GM18520 (cell line): ENCODE data around the gene POC1A.
"Not testable (repeated sequence)": the region's sequence is repeated elsewhere in the genome, so short reads cannot be mapped to it uniquely, and the experiment has no call there.

ENCODE experiments used
- ATAC-seq: cut with Tn5 transposase; IDR thresholded peaks from one replicate; pipeline ENCODE4 v1.9.1; 2021; ENCODE audit not compliant: unreplicated experiment

Gene POC1A

DNA sequence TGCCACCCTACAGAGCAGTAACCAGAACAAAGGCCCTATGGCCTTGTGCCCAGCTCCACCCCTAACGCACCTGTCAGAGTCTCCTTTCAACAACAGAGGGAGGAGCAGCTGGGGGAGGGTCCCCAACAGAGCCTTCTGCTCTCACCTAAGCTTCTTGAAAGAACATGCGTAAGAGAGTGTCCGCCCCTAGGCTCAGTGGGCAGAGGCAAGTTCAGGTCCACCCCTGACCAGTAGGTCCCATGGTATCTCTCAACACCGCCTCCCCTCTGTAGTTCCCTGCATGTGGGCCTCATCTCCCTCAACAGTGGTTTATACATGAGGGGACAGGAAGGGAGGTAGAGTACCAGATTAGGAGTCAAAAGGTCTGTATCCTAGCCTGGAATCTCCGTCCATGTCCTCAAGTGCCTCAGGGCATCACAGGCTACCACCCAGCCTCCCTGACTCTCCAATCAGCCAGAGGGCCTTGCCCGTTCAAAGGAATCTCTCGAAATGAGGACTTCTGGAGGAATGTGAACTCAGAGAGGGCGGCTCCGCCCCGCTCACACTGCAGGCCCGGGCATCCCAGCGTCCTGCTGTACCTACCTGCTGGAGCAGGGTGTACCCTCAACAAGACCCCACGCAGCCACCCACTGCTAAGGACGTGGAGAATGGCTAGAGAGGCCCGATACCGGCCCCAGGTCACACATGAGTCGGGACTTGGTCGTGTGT is 680 bp downstream of the POC1A start:
- no peak for ATAC-seq

DNA sequence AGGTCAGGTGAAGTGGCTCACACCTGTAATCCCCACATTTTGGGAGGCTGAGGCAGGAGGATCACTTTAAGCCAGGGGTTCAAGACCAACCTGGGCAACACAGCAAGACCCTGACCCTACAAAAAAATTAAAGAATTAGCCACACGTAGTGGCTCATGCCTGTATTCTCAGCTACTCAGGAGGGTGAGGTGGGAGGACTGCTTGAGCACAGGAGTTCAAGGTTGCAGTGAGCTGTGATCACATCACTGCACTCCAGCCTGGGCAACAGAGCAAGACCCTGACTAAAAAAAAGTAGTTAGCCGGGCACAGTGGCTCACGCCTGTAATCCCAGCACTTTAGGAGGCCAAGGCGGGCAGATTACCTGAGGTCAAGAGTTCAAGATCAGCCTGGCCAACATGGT is 2.2 kb downstream of the POC1A start:
- not testable (repeated sequence) for ATAC-seq

DNA sequence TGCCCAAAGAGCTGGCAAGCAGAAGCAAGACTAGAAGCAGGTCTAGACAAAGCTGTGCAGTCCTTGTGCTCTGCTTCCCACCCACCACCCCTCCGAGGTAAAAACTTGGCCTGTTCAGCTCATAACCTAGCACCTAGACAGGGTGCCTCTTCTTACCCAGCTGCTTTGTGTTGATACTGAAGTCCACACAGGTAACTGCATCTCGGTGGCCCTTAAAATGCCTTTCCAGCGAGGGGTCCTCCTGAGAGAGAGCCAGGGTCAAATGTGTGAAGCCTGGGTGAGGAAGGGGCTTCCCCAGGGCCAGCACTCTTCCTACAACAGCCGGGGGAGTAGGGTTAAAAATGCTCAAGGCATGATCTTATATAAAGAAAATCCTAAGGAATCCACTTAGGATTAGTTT is 3.4 kb downstream of the POC1A start:
- no peak for ATAC-seq

DNA sequence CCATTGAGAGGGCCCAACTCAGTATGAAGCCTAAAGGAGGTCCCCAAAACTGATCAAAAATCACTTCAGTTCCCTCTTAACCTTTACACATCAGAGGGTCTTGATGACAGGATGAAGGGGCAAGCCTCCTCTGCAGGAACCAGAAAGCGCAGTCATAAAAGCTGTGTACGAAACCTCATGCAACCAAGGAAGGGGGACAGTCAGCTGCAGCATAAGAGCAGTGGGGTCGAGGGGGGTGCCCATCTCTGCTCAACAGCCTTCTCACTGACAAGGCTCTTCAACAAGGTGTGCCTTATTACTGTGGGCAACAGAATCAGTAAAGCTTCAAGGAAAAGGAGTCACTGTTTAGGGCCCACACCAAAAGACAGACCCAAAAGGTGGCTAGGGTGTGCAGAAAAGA is 3.9 kb downstream of the POC1A start:
- no peak for ATAC-seq

DNA sequence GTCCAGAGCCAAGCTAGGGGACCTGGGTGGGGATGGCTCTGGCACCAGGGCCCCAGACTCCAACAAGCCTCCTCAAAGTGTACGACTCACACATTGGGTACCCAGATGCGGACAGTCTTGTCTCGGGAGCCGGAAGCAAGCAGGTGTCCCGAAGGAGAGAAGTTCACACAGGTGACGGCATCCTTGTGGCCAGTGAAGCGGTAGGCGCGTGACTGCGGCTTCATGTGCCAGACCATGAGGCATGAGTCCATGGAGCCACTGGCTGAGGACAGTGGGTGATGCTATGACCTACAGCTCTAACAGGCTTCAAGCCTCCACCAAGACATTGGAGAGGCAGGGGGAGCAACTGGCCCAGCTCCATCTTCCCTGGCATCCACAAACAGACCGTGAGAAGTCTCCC is 4.5 kb downstream of the POC1A start:
- ATAC-seq = no peak

DNA sequence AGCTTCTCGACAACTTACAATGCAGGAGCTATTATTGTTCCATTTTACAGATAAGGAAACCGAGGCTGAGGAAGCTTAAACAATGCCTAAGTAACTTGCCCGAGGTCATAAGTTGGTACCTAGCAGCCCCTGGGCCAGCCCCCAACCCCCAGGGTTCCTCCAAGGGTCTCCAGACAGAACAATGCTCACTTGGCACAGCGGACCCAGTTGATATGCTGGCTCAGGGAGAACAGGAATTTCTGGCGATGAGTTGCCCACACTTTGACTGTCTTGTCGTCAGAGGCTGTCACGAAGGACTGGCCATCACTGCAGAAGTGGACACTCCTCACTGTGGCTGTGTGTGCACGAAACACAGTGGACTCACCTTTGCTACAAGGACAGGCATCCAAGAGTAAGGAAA is 5.2 kb downstream of the POC1A start:
- no peak for ATAC-seq

DNA sequence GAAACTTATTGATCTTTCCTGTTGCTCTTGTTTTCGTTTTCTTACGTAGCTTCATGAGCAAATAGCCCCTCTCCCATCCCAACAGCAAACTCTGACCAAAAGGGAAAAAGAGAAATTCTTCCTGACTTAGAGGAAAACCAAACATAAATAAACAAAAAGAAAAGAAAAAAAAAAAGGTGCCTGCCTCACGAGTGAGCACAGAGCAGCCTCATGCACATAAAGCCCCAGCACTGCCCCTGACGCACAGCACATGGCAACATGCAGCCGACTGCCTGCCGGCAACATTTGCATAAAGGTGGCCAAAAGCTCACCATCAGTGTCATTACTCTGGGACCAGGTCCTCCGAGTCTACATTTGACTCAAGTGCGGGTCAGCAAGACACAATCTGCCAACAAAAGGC is 6.4 kb downstream of the POC1A start:
- ATAC-seq = no peak

DNA sequence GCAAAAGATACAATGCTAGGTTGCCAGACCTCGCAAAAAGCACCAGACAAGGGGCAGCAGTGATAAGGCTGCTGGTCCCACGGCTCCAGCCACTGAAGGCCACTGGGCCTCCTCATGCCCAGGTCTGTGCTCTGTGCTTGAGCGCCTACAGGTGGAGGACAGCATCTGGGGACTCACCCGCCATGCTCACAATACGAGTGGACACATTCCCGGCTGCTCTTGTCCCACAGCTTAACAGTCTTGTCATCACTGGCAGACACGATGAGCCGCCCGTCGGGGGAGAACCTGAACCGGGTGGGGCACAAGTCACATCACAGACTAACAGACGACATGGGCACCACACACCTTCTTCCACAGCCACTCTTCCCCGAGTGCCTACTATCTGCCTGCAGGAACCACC is 7.4 kb downstream of the POC1A start:
- no peak for ATAC-seq

DNA sequence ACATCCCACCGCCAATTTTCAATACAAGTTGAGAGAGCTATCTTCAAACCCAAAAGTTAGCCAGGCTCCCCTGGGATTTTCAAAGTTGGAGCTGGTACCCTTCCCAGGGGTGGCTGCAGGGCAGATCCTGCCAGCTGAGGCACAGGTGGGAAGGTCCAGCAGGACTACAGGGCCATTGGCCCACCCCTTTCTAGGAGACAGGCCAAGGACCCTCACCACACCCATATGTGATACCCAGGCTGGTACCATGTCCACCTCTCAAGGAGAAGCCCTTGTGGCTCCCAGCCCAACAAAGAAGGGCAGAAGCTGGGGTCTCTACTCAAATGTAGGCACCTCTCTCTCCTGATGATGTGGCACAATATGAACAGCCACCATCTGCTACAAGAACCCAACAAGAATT is 8.0 kb downstream of the POC1A start:
- ATAC-seq = no peak

DNA sequence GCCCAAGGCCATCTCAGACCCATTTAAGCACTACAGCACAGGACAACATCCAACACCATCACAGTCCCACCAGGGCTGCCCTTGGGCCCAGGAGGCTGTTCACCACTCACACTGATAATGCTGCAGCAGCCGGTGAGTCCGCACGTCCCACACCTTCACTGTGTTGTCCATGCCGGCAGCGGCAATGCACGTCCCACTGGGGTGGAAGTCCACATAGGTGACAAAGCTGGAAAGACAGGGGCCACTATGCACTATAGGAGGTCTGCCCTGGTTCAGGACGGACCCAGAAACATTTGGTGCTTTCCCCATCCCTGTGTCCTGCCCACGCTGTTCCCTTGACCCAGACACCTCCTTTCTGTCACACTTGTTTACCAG is 8.5 kb downstream of the POC1A start:
- ATAC-seq = no peak

DNA sequence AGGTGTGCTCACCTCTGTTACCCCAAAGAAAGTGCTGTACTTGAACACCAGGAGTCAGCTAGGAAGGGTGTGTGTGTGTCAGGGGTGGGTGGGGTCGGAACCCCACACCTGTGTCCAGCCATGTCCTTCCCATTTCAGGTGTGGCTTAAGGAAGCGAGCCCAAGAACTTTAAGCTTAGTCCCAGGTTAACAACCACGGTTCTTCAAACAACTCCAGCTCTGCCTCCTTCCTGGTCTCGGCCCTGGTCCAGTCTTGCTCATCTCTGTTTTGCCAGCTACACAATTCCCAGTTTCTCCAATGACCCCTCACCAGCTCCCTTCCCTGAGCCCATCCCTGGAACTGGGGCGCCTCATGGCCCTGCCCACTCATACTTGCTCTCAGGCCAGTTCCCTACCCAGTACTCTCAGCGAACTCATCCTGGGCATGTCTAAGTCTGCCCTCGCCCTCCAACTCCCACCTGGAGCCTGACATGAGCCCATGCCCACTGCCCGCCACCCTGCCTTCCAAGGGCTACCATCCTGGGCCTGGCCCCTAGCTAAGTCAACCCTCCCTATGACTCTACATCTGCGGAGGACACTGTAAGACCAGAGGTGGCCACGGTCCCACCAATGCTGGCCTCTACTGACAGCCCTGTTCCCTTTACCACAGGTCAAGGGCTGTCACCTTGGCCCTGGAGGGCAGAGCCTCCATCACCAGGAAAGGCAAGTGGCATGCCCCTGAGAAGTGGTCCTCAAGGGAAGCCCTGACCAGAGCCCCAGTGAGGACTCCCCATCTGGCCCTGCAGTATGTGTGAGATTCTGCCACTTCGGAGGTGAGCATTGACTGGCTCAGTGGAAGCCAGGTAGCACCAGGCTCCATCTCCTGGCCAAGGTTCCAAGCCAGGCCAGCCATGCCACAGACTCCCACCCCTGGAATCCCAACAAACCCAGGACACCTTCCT is 9.2 kb downstream of the POC1A start:
- no peak for ATAC-seq

DNA sequence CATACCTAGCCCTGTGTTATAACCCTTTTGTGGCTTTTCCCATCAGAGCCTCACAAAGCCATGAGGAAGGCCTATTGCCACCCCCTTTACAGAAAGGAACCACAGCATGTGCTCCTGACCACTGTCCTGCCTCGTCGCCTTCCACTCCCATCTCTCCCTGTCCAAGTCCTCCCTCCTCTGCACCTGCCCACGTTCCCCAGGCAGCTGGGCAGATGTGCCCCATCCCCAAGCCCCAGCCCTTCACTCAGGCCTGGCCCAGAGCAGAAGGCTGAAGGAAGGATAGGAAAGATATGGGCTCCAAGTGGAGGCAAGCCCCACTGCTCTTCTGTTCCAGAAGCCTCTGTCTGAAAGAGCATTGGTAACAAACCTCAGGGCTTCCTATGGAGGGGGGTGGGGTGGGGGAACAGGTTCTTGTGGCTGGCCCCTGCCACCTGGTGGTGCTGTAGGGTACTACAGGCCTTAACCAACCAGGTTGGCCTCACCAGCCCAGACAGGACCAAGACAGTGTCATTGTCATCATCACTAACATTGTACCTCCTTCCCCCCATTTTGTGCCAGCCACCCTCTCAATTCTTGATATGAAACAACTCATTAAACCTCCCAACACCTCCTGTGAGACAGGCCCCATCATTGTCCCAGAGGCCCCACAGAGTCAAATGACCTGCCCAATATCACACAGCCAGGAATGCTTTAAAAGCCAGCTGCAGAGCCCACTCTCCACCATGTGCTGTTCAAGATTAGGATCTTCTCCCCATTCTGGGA is 10.0 kb downstream of the POC1A start:
- no peak for ATAC-seq

DNA sequence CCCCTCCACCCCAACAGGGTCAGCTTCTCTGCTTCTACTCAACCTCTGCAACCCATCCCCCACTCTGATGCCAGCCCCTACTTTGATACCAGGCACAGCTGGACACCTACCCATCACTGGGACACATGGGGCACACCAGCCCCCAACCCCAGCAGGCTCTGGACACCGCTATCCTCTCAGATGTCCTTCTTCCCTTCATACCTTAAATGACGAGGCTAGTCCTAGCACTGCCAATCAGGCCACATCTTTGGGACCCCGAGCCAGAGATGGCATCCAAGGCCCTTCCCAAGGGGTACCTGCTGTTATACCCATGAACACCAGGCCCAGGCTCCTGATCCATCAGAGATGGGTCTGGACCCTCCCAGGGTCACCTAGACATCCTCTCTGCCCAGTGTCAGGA is 10.6 kb downstream of the POC1A start:
- ATAC-seq = no peak

DNA sequence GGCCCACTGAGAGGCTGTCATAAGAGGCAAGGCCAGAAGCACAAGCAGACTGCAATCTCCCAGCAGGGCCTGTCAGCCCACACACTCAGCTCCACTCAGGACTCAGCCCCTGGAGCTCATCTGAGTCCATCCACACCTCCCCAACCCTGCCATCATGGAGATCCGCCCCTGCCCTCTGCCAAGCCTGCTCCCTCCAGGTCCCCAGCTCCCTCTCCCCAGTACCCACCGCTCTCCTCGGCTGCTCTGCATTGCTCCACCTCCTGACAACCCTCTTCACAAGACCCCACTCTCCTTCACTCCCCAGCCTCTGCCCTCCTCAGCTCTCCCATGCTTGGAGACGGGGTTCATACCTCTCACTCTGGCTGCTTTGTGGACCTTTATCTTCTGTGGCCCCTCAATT is 11.1 kb downstream of the POC1A start:
- ATAC-seq = no peak

DNA sequence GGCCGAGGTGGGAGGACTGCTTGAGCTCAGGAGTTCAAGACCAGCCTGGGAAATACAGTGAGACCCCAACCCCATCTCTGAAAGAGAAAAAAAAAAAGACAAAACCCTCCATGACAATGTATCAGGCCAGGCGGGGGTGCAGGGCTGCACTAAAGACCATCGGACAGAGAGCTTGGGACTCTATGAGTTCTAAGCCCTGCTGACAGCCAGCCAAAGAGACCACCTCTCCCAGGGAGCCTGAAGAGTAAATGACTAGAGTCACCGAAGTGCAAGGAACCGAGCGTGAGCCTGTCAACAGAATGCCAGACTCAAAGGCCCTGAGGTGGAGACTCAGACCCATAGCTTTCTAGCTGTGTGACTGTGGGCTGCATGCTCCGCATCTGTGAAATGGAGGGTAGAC is 12.5 kb downstream of the POC1A start:
- no peak for ATAC-seq

DNA sequence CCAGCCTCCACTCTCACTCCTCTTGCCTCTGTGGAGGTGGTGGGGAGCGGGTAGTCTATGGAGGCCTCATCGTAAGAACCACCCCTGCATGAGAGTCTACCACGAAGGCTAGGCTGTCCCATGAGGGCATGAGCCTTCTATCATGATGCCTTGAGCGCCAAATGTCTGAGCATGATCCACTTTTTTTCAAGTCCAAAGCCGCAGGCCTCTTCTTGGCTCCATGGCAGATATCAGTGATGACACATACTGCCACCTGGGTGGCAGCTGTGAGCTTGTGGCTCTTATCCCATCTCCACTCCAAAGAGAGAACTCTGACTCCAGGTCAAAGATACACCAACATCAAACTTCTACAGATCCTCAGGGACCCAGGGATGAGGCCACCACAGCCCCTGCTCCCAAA is 13.5 kb downstream of the POC1A start:
- ATAC-seq = no peak

DNA sequence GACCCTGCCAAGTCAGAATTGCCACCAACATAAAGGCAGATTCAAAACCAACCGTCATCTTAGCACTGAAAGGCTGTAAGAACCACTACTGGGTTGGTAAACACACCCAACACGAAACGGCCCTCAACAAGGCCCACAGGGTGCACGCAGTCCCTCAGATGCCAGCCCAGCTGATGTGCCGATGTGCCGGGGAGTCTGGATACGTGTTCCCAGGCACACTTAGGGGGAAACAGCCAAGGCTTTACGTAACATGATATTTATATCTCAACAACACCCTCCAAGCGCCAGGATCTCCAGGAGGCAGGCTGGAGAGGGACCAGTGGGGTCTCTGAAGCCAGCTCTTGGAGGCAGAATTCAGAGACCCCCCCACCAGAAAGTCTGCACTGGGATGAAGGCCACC is 14.2 kb downstream of the POC1A start:
- no peak for ATAC-seq

DNA sequence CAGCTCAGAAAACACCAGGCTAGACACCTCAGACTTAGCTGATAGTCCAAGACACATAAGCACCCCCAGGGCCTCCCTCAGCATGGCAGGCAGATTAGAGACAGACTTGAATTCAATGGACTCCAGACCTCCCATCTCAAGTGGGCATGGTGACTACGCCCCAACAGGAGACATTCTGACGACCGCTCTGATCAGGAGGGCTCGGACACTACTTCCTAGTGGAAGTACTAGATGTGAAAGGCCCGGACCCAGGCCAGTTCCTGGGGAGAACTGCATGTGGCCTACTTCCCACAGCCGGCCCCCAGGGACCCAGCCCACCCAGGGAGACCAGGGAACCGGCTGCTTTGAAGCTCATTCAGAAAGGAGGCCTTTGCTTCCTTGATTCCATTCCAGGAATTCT is 16.9 kb downstream of the POC1A start:
- ATAC-seq = no peak

DNA sequence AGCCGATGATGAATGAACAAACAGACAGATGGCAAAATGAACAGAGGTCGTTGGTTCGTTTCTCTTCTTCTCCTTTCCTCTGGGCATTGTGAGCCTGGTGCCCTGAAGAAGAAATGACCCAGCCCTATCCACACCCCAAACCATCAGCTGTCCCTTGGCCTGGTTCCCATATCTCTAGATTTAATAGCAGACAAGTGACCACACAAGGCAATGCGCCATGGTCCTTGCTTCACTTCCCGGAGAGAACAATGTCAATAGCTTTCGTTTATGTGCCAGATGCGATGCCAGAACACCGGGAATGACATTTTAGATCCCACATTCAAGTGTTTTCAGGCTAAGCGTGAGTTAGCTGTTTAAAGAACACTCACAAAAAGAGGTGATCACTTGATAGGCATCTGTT is 17.7 kb downstream of the POC1A start:
- no peak for ATAC-seq

DNA sequence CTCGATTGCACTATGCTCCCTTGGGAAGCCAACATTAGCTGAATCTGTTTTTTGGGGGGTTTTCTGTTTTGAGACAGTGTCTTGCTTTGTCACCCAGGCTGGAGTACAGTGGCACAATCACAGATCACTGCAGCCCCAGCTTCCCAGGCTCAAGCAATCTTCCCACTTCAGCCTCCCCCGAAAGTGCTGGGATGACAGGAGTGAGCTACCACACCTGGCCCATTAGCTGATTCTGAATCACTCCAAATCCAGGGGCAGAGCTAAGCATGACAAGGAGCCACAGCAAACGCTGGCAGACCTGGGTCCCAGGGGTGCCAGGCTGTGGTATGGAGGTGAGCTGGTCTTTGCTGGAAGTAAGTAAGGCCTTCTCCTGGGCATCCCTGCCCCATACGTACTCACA is 18.9 kb downstream of the POC1A start:
- no peak for ATAC-seq

DNA sequence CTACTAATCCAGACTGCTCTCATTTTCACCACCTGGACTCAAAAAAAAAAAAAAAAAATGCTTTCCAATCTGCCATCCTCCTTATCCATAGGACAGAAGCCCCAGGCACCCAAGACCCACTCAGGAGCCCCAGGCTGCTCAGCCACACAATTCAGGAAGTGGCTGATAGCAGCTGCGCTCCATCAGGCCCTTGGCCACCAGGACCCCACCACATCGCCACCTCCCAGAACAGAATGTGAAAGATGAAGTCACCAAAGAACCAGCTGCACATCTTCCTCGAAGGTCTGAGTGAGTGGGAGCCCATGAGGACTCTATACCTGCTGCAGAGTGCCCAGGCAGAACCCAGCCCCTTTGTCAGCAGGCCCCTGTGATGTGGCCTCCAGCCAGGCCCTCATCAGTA is 19.5 kb downstream of the POC1A start:
- no peak for ATAC-seq

DNA sequence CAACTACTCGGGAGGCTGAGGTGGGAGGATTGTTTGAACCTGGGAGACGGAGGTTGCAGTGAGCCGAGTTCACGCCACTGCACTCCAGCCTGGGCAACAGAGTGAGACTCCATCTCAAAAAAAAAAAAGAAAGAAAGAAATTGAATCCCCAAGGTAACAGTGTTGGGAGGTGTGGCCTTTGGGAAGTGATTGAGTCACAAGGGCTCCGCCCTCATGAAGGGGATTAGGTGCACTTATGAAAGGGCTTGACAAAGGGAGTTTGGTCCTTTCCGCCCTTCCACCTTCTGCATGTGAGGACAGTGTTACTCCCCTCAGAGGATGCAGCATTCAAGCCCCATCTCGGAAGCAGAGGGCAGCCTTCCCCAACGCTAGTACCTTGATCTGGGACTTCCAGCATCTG is 21.3 kb downstream of the POC1A start:
- no peak for ATAC-seq
